Fibroblast of villous mesenchyme (primary cell): ENCODE results near the gene MAPK10. TPM values are rescaled to one million over a fixed set of nuclear protein-coding genes. Genes with fewer than 3 reads are reported as not detected.

Source experiments
- DNase-seq: peaks from one replicate; pipeline ENCODE4 v3.0.0-alpha.2; 2010; ENCODE audit warnings: low read depth
- H3K4me3 ChIP-seq: 2 replicates; pipeline ENCODE4 v1.5.1; 2011; ENCODE audit warnings: low read depth, mild to moderate bottlenecking, low read length
- CTCF ChIP-seq: IDR thresholded peaks from 2 replicates; pipeline ENCODE4 v1.5.1; 2012; ENCODE audit warnings: low read depth, mild to moderate bottlenecking, low read length; ENCODE audit not compliant: insufficient read depth
- total RNA-seq: library from RNA; depleted of rRNA; stranded (reverse); fragments of >200 nt; gene quantifications from 2 replicates; pipeline ENCODE4 v1.2.3, GENCODE V29; 2012

Gene MAPK10
- total RNA-seq, 1 donor = 12.1 TPM

GRCh38 chr4:86291180-86291579 lies 68.7 kb downstream of the MAPK10 start:
- DNase-seq = no peak
- no peak overlapping the region for H3K4me3 ChIP-seq
- no peak for TF ChIP-seq CTCF

- no peak for DNase-seq
- no peak overlapping the region for H3K4me3 ChIP-seq
- no peak for TF ChIP-seq CTCF
Observed at GRCh38 chr4:86286726-86287125, 73.1 kb downstream of the MAPK10 start.

GRCh38 chr4:86283371-86283770 lies 76.5 kb downstream of the MAPK10 start:
- no peak for DNase-seq
- no peak overlapping the region for H3K4me3 ChIP-seq
- no peak for TF ChIP-seq CTCF

GRCh38 chr4:86280246-86280645 lies 79.6 kb downstream of the MAPK10 start:
- H3K4me3 ChIP-seq = no peak overlapping the region
- no peak for TF ChIP-seq CTCF
- DNase-seq = peak; percentile 26

- no peak for DNase-seq
- H3K4me3 ChIP-seq = no peak overlapping the region
- no peak for TF ChIP-seq CTCF
Observed at GRCh38 chr4:86279293-86279960, 80.4 kb downstream of the MAPK10 start.

- no peak for TF ChIP-seq CTCF
- H3K4me3 ChIP-seq = no peak overlapping the region
- no peak for DNase-seq
Observed at GRCh38 chr4:86278126-86278525, 81.7 kb downstream of the MAPK10 start.

- DNase-seq = no peak
- no peak overlapping the region for H3K4me3 ChIP-seq
- TF ChIP-seq CTCF = no peak
Observed at GRCh38 chr4:86274642-86275041, 85.2 kb downstream of the MAPK10 start.
